Activated CD4-positive, alpha-beta T cell treated with anti-CD3 and anti-CD28 coated beads for 48 hours (primary cell): ENCODE measurements around the gene COL15A1.

Source experiments
- DNase-seq: peaks from one replicate; pipeline ENCODE4 v3.0.0-alpha.2; 2020

COL15A1 gene

DNA sequence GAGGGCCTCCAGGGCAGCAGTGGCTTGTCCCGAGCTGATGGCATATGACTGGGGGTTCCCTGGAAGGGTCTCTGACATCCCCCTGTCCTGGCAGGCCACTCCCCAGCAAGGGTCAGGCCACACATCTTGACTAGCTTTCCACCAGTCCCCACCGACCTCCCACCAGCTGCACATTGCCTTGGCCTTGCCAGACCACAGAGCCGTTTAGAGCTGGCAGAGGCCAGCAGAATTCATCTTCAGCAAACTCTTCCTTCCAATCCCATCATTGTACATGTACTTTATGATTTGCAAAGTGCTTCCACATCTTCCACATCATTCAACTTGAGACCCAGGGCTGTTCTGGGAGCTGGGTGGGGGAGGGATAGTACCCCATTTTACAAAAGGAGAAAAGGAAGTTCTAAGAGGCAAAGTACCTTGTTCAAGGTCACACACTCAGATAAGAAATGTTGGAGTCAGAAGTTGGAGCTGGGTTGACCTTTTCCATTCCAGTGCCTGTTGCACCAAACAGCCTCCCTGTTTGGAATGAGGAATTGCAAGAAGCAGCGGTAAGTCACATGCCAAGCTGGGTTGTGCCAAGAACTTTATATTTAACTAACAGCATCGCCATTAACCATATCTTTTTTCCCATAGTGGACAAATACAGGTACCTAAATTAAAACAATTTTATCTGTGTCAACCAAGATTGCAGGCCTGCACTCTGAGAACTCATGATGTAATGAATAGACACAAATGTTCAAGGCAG lies 25.8 kb upstream of the COL15A1 start:
- no peak for DNase-seq

DNA sequence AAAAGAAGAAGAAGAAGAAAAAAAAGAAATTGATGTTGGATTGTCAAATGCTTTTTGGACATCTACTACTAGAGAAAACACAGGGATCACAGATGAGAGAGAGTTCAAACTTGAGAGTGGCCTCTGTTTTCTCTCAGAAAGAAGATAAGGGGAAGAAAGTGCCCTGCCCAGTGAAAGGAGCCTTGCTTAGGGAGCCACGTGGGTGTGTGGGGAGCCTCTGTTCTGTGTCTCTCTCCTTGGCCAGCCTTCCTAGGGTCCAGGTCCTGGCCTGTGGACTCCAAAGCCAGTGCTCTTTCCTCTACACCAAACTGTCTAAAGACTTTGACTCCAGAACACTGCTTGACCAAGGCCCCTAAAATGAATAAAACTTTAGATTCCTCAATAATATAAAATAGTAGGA lies 22.0 kb upstream of the COL15A1 start:
- no peak for DNase-seq

DNA sequence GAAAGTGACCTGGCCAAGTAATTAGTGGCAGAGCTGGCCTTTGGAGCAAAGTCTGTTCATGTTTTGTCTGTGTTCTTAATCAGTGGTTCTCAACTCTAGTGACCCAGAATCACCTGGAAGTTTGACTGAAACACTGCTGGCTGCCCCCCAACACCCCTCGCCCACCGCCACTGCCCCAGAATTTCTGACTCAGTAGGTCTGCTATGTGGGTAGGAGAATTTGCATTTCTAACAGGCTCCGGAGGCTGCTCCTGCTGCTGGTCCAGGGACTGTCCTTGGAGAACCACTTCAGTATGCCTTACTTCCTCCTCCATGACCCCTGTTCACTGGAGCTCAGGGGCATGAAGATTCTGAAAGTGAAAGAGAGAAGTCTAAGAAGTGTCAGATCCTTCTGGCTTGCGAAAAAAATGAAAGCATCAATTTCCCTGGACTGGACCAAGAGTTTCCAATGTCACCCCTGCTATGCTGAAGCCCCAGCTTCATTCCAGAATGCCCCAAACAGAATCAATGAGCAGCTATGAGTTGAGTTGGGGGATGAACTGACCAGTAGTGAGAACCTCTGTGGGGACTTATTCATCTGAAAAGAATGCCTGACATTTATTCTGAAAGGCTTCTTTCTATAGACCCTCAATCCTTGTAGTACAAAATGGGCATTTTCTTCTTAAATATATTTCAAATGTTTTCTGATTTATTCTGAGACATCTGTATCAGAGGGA lies 20.8 kb upstream of the COL15A1 start:
- no peak for DNase-seq

DNA sequence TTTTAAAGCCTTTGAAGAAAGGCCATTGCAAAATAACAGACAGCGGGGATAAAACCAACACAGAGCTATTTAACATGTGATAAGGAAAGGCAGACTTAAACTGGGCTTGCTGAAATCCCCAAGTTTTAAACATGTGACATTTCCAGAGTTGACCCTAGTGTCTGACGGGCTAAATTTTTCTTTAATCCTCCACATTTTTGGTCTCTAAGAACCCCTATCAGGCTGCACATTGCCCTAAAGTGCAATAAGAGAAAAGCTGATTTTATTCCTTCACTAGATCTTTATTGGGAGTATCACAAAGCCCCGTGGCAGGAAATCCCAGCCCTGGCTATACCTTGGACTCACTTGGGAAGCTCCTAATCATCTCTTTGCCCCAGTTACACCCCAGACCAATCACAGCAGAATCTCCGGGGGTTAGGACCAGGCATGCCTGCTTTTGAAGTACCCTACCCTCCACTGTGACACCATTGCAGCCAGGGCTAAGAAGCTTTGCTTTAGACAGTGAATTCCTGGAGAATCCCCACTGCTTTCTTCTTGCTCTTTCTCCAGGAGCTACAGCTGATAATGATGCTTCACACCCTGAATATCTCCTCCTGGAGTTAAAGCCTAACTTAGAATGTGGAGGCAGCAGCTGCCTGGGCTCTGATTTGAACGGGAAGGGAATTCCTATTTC lies 20.1 kb upstream of the COL15A1 start:
- no peak for DNase-seq

DNA sequence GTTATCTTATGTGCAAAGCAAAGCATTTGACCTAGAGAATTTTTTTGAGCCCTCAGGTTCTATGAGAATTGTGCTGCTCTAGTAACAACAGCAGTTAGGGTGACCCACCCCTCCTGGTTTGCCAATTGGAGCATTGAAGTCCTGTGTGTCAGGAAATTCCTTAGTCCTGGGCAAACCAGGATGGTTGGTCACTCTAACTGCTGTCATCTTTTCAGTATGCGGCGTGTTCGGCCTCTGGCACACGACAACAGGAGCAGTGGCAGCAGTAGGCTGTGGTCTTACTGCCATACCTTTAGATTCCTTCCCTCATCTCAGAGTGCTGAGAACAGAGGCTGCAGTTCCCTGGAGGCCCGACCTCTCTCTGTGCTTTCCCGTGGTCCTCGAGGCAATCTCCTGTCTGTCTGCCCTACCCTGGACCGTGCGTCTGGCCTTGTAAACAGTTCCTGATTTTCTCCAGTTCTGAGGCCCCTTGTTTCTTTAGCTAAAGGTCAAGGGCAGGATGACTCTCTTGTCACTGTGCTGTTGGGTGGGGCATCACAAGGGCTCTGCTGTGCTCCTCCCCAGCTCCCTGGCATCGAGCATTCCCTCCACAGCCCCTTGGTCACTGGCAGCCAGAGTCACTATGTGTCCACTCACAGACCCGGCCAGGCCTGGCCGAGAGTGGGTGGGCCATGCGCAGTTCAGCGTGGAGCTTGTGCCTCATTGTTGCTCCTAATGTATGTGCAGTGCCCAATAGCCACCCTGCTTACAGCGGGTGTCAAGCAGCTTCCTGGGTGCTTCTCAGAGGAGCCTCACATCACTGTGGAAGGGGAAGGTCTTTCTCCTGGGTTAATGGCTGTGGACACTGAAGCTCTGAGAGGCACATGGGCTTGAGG lies 18.5 kb upstream of the COL15A1 start:
- DNase-seq = no peak

DNA sequence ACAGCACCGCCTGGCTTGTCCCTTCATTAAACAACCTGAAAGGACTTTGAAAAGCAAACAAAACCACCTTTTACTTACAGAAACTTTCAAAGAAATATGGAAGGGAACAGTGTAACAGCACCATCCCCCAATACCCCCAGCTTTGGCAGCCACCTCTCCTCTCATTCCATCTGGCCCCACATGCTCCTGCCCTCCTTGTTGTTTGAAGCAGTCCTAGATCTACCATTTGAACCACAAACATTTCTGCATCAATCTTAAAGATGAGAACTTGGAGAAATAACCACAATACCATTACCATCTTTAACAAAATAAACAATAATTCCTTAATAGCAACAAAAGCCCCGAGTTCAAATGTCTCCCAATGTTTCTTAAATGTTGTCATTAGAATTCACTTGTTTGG lies 17.8 kb upstream of the COL15A1 start:
- DNase-seq = no peak

DNA sequence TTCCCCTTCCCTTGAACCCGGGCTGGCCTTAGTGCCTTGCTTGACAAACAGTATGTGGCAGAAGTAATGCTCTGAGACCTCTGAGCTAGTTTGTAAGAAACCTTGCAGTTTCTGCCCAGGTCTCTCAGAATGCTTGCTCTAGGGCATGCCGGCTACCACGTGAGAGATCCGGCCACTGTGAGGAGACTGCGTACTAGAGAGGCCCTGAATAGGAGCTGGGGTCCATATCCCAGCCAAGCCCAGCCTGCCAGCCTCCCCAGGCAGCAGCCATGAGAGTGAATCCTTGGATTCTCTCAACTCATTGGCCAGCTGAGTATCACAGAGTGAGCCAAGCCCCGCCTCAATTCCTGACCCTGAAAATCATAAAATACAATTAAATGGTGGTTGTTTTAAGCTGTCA lies 16.0 kb upstream of the COL15A1 start:
- no peak for DNase-seq

DNA sequence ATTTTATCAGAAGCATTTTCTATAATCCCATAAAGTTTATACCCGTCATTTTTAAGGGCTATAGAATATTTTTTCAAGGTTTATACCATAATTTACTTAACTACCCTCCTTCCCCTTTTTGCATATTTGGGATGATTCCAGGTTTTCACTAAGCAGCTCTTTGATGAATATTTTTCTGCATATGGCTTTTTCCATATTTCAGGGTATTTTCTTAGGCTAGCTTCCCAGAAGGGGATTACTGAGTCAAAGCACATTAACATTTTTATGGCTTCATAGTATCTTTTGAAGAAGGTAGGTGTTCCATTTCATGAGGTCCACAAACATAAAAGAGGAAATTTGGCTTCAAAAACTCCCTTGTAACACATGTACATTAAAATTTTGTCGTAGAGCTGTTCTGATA lies 14.6 kb upstream of the COL15A1 start:
- no peak for DNase-seq

DNA sequence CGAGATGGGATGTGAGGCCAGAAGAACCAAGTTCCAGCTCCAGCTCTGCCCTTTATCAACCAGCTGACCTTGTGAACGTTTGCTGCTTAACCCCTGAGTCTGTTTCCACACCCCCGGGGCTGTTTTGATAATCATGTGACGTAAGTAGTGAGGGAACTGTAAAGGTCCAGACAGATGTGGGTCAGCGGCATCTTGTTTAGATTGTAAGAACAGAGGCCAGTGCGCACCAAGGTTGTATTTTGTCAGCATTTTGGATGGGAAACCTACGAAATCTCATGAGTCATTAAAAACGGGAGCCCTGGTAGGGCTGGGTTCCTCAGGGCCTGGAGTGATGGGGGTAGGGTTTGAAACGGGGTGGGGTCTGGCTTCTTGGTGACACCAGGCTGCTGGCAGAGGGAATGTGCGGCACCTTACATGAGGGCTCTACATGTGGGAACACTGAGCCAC lies 13.8 kb upstream of the COL15A1 start:
- DNase-seq = no peak

DNA sequence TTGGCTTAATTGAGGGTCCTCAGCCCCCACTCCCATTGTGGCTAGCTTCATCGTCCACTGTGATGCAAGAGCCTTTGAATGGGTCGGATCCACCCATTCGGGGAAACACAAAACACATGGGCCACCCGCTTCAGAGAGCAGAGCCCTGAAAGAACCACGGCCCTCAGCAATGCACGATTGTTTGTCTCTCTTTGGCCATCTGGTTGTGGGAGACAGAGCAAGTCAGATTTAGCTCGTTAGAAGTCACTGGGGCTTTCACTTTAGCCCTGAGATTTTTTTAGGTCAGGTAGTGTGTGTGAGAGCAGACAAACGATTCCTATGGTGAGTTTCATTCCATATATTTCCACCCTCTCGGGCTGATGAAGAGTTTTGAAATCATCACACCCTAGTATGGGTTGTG lies 12.9 kb upstream of the COL15A1 start:
- no peak for DNase-seq

DNA sequence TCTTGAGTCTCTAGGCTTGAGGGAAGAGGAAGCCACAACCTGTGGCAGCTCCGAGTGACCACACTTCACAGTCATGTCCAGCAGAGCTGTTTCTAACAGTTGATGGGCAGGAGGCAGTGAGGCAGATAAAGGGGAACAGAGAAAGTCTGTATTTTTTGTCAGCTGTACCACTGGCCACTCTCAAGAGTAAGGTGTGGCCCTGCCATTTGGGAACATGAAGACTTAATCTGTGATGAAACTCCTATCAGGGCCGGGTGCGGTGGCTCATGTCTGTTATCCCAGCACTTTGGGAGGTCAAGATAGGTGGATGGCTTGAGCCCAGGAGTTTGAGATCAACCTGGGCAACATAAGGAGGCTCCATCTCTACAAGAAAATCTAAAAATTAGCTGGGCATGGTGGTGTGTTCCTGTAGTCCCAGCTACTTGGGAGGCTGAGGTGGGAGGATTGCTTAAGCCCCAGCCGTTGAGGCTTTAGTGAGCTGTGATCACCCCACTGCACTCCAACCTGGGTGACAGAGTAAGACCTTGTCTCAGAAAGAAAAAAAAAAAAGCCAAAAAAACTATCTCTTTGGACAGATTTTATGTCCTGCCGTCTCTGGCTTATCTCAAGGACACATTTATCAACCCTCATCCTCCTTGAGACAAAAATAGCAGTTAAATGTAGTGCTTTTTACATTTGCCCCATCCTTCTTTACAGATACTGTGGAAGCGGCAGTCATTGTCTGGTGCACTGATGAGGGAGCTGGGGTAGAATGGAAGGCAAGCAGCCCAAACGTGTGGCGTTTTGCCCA lies 11.9 kb upstream of the COL15A1 start:
- DNase-seq = no peak

DNA sequence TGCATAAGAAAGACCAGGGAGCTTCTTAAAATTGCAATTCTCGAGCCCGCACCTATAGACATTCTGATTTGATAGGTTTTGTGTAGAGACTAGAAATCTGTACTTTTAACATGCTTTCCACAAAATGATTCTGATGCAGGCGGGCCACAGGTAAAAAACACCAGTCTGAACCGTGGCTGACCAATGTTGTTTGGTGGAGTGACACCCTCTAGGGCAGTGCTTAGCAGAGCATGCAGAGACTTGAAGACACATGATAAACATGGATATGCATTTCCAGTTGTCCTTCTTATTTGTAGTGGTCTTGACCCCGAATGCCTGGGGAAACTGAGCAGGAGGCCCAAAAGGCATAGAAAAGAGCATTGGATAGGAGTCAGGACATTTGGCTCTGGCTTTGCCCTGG lies 10.5 kb upstream of the COL15A1 start:
- DNase-seq = no peak

DNA sequence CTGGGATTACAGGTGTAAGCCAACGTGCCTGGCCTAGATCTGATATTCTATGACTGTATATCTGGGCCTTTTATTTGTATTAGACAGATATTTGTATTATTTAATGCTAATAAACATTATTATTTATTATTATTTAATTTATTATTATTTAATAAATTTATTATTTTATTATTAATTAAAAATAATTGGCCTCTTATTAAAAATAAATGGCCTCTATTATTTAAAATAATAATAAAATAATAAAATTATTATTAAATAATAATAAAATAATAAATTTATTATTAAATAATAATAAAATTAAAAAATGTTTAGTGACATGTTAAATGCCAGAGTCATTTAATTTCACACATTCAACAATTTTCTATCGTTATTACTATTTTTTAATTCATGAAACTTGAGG lies 9.8 kb upstream of the COL15A1 start:
- no peak for DNase-seq

DNA sequence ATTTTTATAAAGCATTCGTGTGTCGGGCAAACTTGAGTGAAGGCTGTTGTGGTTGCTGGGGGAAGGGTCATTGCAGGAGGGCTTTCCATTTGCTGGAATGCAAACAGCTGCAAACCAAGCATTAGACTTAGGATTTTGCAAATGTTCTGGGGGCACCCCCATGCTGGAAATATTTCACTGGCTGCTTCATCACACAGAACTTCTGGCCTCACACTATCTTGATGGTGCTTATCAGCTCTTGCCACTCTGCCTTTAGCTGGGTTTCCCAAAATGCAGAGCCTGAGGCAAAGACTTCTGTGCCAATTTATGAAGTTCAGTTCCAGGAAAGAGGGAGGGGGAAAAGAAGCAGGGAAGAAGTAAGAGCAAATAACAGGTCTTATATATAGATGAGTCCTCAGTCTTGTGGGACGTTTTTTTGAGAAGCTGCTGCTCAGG lies 8.6 kb upstream of the COL15A1 start:
- no peak for DNase-seq

DNA sequence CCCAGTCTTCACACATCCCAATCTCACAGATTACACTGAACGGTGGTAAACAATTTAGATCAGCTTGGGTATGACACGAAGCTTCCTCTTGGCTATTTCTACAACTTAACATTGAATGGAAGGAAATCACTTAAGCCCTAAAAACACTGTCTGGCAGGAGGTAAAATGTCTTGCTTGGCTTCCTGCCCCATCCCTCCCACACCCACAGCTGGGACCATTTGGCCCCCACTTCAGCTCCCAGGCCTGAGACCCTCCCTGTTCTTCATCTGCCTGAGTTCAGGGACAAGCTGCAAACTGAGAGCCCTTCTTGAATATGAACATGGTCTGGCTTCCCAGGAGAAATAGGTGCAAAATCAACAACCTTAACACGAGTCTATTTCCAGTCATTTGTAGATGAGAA lies 3.4 kb upstream of the COL15A1 start:
- DNase-seq = no peak

DNA sequence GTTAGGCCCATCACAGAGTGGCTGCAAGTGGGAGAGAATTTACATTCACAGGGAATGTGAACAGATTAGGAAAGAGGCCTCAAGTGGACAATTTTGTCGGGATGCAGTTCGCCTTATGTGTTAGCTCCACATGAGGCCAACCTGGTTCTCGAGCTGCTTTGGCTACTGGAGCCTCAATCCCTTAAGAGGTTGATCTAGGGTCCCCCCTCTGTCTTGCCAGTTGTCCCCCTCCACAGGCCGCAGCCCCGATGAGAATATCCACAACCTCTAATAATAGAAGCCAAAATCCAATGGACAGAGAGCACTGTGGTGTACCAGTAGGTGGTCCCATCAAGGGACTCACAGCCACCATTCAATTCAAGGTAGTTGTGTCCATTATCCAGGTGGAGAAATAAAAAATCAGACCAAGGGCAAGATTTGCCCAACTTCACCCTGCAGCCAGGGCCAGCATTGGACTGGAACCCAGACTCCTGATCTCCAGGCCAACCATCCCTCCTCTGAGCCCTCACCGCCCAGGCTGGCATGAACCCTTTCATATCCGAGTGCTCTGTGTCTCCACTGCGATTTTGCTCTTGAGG lies 1.7 kb upstream of the COL15A1 start:
- DNase-seq = no peak

DNA sequence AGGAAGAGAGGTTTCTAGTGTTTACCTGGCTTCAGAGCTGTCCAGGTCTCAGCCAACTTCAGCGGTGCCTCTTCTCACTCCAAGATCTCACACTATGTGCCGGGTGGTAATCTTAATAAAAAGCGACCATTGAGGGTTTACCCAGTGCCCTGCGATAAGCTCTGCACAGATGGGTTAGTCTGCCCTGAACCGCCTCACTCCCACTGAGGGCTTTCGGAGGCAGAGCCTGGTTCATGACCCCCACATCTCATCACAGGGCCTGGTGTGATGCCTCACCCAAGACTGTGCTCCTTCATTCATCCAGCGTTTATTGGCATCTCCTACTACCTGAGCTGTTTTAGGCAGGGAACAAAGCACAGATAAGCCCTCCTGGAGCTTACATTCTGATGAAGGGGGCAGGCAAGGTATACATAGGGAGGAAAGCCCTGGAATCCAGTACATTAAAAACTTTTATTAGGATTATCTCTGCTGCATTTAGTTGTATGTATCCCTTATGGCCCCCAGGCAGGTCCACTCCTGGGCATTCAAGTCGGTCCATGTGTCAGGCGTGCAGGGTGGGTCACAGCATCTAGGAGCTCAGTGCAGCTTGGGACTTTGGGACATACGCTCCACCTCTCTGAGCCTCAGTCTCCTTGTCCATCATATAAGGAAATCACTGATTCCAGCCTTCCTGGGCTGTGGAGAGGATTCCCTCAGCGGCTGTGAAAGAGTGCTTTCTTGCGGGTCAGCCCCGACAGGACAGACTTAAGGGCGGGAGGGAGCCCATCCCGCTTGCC lies 613 bp upstream of the COL15A1 start:
- DNase-seq = no peak

DNA sequence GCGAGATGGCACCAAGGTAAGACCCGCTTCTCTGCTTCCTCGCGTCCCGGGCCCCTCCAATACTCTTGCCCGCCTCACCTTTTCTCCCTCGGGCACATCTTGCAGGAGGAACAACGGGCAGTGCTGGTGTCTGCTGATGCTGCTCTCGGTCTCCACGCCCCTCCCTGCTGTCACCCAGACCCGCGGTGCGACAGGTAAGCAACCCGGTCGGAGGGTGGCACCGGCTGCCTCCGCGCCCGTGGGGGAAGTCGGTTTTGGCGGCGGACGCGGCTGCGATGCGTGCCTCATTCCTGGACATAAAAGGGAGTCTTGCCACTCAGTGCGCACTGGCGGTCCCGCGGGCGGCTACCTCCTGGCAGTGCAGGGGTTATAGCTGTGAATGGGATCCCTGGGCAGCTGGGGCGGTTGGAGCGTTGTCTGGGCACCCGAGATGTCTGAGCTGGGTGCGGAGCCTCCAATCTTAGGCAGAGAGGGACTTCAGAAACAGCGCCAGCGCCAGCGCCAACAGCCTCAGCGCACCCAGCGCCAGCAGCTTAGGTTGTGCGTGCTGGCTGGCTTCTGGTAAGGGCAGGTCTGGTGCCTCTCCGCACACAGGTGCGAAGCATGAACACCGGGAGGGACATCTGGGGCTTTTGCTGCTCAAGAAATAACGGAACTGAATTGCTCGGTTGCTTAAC lies 488 bp downstream of the COL15A1 start:
- peak; percentile 12 for DNase-seq

DNA sequence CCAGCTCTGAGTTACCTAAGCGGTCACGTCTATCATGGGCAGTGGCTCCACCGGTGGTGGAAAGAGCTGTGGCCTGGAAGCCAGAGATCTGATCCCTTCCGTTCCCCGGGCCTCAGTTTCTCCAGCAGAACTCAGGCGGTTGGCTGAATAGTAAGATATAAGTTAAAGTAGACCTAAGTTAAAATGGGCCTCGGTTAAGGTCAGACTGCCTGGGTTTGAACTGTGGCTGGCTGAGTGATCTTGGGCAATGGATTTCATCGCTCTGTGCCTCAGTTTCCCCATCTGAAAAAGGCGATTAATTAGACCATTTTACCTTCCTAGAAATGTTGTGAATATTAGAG lies 997 bp downstream of the COL15A1 start:
- DNase-seq = no peak

DNA sequence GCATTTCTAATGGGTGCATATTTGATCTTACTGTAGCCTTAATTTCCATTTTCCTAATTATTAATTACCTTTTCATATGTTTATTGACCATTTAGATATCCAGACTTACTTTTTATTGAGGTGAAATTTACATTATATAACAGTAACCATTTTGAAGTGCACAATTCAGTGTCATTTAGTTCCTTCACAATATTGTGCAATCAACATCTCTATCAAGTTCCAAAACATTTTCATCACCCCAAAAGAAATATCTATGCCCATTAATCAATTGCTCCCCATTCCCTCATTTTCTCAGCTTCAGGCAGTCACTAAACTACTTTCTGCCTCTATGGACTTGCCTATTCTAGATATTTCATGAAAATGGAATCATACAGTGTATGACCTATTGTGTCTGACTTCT lies 5.9 kb downstream of the COL15A1 start:
- DNase-seq = no peak

DNA sequence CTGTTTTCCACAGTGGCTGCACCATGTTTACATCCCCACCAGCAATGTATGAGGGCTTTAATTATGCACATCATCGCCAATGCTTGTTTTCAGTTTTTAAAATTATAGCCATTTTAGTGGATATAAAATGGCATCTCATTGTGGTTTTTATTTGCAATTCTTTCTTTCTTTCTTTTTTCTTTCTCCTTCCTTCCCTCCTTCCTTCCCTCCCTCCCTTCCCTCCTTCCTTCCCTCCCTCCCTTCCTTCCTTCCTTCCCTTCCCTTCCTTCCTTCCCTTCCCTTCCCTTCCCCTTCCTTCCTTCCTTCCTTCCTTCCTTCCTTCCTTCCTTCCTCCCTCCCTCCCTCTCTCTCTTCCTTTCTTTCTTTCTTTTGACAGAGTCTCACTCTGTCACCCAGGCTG lies 6.6 kb downstream of the COL15A1 start:
- DNase-seq = no peak
